ENCODE results near the gene NAA38. TPM values are rescaled to one million over a fixed set of nuclear protein-coding genes. Genes with fewer than 3 reads are reported as not detected.

Gene NAA38
- total and polyA plus RNA-seq, 9 donors = 4.6 to 82.8 (median 54.6) TPM

DNA sequence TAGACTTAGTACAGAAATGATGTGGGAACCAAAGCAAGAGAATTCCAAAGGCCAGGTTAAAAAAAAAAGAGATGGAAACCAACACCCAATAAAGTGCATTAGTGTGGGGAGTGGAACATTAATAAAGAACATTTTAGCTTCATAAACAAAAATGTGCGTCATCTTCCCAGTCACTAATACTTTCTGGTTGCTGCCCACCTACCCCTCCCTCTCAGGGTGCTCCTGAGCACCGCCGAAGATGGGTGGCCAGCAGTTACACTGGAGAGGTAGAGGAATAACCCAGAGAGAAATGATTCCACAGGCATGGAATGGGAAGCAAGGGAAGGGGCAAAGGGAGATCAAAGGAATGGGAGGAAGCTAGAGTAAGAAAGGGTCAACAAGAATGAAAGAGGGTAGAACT lies 25.3 kb upstream of the NAA38 start:
- H3K27me3 ChIP-seq = no peaks in the 10 kb centered on the region
- H3K36me3 ChIP-seq = no peaks in the 10 kb centered on the region
- no peaks in the 10 kb centered on the region for H3K9me3 ChIP-seq
- intact Hi-C loops (cut with DNase I) = no loop called here
- H3K4me3 ChIP-seq = no peak overlapping the region
- peak overlapping the region in 1 of 2 donors; percentile 26 for H3K27ac ChIP-seq
- H3K4me1 ChIP-seq (ENCODE audit: insufficient read depth) = no peaks in the 10 kb centered on the region
- 66 to 90% (median 78%) methylated on average over 3 of the region's 3 CpGs for WGBS, 3 donors
- no peak for DNase-seq
- TF ChIP-seq, protein P1, sequence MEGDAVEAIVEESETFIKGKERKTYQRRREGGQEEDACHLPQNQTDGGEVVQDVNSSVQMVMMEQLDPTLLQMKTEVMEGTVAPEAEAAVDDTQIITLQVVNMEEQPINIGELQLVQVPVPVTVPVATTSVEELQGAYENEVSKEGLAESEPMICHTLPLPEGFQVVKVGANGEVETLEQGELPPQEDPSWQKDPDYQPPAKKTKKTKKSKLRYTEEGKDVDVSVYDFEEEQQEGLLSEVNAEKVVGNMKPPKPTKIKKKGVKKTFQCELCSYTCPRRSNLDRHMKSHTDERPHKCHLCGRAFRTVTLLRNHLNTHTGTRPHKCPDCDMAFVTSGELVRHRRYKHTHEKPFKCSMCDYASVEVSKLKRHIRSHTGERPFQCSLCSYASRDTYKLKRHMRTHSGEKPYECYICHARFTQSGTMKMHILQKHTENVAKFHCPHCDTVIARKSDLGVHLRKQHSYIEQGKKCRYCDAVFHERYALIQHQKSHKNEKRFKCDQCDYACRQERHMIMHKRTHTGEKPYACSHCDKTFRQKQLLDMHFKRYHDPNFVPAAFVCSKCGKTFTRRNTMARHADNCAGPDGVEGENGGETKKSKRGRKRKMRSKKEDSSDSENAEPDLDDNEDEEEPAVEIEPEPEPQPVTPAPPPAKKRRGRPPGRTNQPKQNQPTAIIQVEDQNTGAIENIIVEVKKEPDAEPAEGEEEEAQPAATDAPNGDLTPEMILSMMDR (IDR thresholded peaks at IDR 0.05) = no peak
- TF ChIP-seq EP300 (IDR thresholded peaks at IDR 0.05) = no peak
- no peak for TF ChIP-seq POLR2A (IDR thresholded peaks at IDR 0.05)

- no peak overlapping the region for H3K4me3 ChIP-seq
- no peaks in the 10 kb centered on the region for H3K4me1 ChIP-seq (ENCODE audit: insufficient read depth)
- intact Hi-C loops (cut with DNase I) = no loop called here
- 72 to 75% (median 74%) methylated on average over 7 of the region's 7 CpGs for WGBS, 3 donors
- no peaks in the 10 kb centered on the region for H3K36me3 ChIP-seq
- DNase-seq = no peak
- no peaks in the 10 kb centered on the region for H3K27me3 ChIP-seq
- H3K9me3 ChIP-seq = no peaks in the 10 kb centered on the region
- no peak for TF ChIP-seq EP300 (IDR thresholded peaks at IDR 0.05)
- TF ChIP-seq, protein P1 (IDR thresholded peaks at IDR 0.05) = no peak
- no peak for TF ChIP-seq POLR2A (IDR thresholded peaks at IDR 0.05)
- no peak overlapping the region for H3K27ac ChIP-seq
Observed at GRCh38 chr17:7882068-7882467, 24.7 kb upstream of the NAA38 start.

- no peak overlapping the region for H3K27ac ChIP-seq
Observed at GRCh38 chr17:7881276-7882054, 24.1 kb upstream of the NAA38 start.

DNA sequence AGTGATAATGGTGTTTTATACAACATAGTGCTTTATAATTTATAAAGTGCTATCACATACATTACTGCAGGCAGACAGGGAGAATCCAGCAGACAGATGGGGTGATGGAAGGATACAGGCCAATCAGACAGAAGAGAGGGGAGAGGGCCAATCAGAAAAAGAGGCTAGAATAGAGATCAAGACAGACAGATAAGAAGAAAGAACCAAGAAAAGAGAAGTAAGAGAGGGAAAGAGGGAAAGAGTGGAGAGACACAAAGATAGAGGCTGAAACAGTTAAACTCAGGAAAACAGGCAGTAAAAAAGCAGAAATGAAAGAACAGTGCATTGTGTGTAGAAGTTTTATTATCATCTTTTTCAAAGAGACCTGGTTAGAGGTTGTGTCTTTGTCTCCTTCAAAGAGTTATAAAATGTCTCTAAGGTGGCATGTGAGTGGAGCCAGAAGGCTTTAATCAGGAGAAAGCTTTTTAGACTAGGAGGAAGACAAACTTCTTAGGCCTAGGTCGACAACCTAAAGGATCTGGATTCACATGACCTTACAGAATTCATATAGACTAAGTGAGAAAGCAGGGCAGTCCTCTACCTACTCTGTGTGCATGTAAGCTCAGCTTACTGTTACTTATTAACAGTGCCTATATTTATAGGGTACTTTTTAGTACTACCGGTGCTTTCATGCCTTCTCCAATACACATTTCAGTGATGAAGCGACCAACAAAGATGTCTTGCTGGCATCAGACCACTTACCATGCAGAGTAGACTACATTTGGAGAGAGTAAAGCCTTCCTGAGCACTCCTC lies 22.9 kb upstream of the NAA38 start:
- Histone ChIP-seq H3K27me3 (no peaks in the 10 kb centered on the region), H3K4me1 (ENCODE audit: insufficient read depth) (no peaks in the 10 kb centered on the region), H3K27ac (no peak overlapping the region), H3K9me3 (no peaks in the 10 kb centered on the region), H3K4me3 (no peak overlapping the region), H3K36me3 (no peaks in the 10 kb centered on the region)
- intact Hi-C loops (cut with DNase I) = no loop called here
- no peak for DNase-seq
- TF ChIP-seq, protein P1 (IDR thresholded peaks at IDR 0.05) = no peak
- no peak for TF ChIP-seq EP300 (IDR thresholded peaks at IDR 0.05)
- TF ChIP-seq POLR2A (IDR thresholded peaks at IDR 0.05) = no peak
- WGBS, 3 donors = 78 to 83% (median 82%) methylated on average over 3 of the region's 3 CpGs

More at GRCh38 chr17:7881276-7882054, 24.1 kb upstream of the NAA38 start:
- TF ChIP-seq, protein P1 (IDR thresholded peaks at IDR 0.05) = no peak
- TF ChIP-seq POLR2A (IDR thresholded peaks at IDR 0.05) = no peak
- no peak for TF ChIP-seq EP300 (IDR thresholded peaks at IDR 0.05)
- WGBS, 3 donors = 51 to 56% (median 56%) methylated on average over 7 of the region's 7 CpGs
- Histone ChIP-seq H3K4me1 (ENCODE audit: insufficient read depth) (no peaks in the 10 kb centered on the region), H3K36me3 (no peaks in the 10 kb centered on the region), H3K9me3 (no peaks in the 10 kb centered on the region), H3K27me3 (no peaks in the 10 kb centered on the region), H3K4me3 (no peak overlapping the region)
- DNase-seq = no peak
- intact Hi-C loops (cut with DNase I) = no loop called here

Data from ovary (tissue), 9 donors.